ENCODE data around the gene HAGH. TPM values are rescaled to one million over a fixed set of nuclear protein-coding genes. Genes with fewer than 3 reads are reported as not detected.
"Not testable (repeated sequence)": the region's sequence is repeated elsewhere in the genome, so short reads cannot be mapped to it uniquely, and the experiment has no call there.

The HAGH gene
- total RNA-seq, 1 donor from 2014 or later: 73.4 TPM

DNA sequence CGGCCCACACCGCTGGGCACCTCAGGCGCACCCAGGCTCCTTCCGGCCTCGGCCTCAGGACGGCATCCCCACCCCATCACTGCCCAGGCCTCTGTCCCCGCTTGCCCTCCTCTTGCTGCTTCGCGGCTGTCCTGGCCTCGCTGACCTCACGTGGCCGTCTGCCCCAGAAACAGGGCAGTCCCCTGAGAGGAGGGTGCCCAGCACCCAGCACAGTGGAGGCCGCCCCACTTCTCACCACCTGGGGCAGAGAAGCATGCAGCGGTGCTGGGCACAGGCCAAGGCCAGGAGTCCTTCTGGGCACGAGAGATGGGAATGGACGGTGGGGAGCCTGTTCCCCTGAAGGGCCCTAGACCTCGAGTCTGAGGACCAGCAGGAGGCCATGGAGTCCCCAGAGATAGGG is 8.9 kb downstream of the HAGH start:
- intact Hi-C loops (cut with DNase I): no loop called here
- no peak for DNase-seq (ENCODE audit: low spot score)
- ATAC-seq: no peak

DNA sequence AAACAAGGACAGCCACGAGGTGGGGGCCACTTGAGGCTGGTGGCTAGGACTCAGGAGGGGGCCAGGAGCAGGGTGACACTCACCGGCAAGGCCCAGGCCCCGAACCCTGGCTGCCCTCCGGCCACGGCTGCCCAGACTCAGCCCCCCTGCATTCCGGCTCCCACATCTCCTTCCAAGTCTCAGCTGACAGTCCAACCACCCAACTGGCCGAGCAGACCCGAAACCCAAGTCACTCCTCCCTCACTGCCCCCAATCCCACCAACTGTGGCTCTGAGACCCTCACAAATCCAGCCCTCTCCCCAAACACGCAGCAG is 9.4 kb downstream of the HAGH start:
- intact Hi-C loops (cut with DNase I): no loop called here
- DNase-seq (ENCODE audit: low spot score) (no peak), ATAC-seq (no peak)

DNA sequence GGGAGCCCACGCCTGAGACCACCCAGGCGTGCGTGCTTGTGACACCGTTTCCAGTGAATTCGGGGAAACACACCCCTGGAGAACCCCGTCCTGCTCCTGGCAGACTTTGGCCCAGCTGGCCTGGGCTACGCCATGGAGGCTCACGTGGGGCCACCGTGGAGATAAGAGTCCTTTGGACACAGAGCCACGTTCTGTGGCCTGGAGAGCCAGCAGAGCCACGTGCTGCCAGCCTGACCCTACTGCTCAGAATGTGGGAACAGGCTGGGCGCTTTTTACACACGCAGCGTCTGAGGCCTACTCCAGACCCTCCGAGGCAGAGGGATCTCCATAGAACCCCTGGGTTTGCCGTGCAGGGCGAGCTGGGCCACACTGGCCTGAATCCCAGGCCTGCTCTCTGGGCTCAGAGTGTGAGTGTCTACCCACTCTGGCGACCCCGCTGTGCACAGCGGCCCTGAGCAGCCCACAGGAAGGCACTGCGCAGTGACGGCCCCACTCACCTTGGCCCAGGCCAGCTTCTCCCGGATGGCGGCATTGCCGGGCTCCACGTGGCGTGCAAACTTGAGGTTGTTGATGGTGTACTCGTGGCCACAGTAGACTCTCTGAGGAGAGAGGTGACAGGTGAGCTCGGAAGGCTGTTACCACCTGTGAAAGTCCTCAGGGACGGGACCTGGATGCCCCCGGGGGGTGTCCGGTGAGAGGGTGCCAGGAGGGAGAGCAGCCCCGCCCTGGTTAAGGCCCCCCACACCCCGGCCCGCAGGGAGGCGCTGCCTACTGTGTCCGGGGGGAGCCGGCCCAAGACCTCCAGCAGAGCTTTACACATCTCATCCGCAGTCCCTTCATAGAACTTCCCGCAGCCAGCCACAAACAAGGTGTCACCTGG is 10.0 kb downstream of the HAGH start:
- intact Hi-C loops (cut with DNase I): no loop called here
- no peak for DNase-seq (ENCODE audit: low spot score)
- ATAC-seq: no peak

DNA sequence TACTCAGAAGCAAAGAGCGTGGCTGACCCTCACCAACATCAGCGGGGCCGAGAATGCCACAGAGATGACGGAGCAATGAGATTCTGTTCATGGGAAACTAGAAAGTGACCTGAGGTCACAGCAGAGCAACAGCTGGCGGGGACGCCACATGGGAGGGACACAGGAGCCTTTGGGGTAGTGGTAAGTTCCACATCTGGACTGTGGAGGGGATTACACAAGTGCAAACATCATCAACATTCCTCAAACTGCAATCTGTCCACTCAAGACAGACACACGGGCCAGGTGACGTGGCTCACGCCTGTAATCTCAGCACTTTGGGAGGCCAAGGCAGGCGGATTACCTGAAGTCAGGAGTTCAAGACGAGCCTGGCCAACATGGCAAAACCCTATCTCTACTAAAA is 11.2 kb downstream of the HAGH start:
- peak; percentile 77 for ATAC-seq
- intact Hi-C loops (cut with DNase I): no loop called here
- DNase-seq (ENCODE audit: low spot score): no peak

DNA sequence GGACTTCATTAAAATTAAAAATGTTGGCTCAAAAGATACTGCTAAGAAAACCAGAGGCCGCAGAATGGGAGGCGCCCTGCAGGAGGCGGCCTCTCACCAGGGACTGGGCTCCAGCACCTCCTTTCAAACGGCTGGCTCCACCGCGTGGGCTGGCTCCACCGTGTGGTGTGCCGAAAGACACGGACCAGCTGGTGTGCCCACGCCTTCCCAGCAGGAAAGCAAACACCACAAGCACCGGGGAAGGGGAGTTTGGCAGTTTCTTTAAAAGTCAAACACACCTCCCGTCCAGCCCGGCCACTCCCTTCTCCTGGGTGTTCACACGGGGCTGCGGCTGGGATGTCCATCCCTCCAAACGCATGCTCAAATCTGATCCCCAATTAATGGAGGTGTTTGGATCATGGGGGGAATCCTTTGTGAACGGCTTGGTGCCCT is 13.9 kb downstream of the HAGH start:
- ATAC-seq (peak; percentile 86), DNase-seq (ENCODE audit: low spot score) (peak; percentile 78)
- intact Hi-C loops (cut with DNase I): no loop called here

DNA sequence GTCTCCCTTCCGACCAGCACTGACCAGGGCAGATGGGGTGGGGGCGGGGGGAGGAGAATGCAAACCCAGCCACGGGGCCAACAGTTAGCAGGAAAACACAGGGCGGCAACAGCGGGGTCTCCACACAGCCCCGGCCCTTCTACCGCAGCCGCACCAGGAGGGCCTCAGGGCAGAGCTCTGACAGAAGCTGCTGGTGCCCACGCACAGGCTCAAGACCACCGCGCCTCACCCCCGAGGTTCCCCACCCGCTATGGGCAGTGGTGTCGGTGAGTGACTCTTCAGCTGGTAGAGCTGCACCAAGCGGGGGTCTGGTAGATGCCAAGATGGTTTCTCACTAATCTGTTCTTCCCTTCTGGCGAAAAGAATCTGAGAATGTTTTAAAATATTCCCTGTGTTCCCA is 16.1 kb downstream of the HAGH start:
- DNase-seq (ENCODE audit: low spot score) (no peak), ATAC-seq (no peak)
- intact Hi-C loops (cut with DNase I): no loop called here

DNA sequence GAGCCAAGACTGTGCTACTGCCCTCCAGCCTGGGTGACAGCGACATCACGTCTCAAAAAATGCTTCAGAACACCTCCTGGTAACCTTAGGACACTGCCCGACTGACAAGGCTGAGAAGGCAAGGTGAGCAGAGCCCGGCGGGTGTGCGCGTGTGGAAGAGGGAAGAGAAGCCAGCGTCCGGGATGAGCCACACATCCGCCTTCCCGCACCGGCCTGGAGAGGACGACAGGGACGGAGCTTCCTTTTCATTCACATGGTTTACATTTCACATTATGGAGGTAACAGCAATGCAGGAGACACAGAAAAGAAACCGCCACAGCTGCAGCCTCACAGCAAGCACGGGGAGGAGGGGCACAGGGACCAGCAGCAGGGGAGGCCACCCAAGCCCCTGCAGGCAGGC is 16.5 kb downstream of the HAGH start:
- no peak for DNase-seq (ENCODE audit: low spot score)
- ATAC-seq: no peak
- intact Hi-C loops (cut with DNase I): no loop called here

DNA sequence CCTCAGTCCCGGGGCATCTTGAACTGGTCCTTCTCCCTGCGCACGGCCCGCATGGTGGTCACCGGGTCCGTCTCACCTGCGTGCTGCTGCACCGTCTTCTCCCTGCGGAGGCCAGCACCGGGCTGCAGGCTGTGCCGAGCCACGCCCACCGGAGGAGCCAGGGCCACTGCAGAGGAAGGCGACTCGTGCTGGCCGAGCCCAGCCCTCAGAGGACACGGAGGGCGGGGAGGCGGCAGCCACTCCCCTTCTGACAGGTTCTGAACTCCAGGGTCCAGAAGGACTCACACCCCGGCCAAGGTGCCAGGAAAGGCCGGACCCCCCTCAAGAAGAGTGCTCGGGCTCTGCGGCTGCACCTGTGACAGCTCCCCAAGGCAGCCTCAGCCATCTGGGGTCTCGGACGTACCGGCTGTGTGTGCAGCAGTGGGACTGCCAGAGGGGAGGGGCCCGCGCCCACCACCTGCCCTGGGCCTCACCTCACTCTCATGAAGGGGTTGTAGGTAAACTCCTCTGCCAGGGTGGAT is 17.3 kb downstream of the HAGH start:
- DNase-seq (ENCODE audit: low spot score): no peak
- no peak for ATAC-seq
- intact Hi-C loops (cut with DNase I): no loop called here

DNA sequence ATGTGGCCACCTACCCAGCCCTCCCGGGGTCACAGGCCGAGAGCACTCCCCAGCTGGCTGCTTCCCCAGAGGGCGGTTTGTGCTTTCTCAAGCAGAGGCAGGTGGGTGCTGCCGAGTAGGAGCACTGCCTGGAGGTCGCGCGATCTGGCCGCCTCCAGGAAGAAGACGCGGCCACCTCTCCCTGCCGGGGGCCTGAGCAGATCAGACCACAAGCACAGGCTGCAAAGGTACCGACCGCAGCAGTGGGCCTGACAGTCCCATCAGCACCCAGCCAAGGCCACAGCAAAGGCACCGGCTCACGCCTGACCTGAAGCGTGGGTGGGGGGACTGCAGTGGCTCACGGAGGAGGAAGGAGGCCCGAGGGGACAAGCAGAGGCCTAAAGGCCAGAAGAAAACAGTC is 17.9 kb downstream of the HAGH start:
- DNase-seq (ENCODE audit: low spot score) (no peak), ATAC-seq (no peak)
- intact Hi-C loops (cut with DNase I): no loop called here

DNA sequence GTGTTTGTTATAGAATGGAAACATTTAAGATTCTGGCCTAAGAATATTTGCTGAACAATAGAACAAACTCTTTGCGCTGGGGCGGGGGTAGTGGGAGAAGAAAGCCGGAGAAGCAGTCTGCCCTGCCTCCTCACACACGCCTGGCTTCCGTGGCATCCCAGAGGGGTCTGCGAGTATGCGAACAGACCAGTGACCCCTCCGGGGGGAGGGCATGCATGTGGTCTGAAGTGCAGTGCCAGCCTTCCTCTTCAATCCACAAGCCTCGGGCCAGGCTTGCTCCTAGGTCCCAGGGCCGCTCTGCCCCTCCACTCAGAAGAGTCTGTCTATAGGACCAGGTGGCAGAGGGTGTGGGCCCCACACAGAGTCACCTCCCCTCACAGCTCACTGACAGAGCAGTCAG is 19.0 kb downstream of the HAGH start:
- ATAC-seq: no peak
- intact Hi-C loops (cut with DNase I): no loop called here
- DNase-seq (ENCODE audit: low spot score): no peak

DNA sequence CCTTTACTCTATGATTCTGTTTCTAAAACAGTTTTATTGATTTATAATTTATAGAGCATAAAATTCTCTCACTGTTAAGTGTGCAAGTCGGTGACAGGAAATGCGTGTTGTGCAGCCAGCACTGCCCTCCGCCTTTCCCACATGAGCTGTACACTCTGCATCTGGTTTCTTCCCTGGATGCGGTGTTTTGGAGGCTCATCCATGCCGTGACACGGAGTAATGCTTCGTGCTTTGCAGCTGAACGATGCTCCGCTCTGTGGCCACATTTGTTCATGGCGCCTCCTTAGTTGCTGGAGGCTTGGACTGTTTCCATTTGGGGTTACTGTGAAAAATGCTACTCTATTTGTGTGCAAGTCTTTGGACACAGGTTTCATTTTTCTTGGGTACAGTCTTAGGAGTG is 25.9 kb downstream of the HAGH start:
- ATAC-seq: no peak

DNA sequence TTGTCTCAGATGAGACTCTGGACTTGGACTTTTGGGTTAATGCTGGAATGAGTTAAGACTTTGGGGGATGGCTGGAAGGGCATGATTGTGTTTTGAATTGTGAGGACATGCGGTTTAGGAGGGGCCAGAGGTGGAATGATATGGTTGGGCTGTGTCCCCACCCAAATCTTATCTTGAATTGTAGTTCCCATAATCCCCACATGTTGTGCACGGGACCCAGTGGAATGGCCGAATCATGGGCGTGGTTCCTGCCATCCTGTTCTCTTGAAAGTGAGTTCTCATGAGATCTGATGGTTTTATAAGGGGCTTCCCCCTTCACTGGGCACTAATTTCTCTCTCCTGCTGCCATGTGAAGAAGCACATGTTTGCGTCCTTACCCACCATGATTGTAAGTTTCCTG is 27.4 kb downstream of the HAGH start:
- ATAC-seq; intact Hi-C loops (cut with DNase I); DNase-seq (ENCODE audit: low spot score): not testable (repeated sequence)

More for the DNA sequence above, 25.9 kb downstream of the HAGH start:
- DNase-seq (ENCODE audit: low spot score): no peak
- intact Hi-C loops (cut with DNase I): no loop called here

DNA sequence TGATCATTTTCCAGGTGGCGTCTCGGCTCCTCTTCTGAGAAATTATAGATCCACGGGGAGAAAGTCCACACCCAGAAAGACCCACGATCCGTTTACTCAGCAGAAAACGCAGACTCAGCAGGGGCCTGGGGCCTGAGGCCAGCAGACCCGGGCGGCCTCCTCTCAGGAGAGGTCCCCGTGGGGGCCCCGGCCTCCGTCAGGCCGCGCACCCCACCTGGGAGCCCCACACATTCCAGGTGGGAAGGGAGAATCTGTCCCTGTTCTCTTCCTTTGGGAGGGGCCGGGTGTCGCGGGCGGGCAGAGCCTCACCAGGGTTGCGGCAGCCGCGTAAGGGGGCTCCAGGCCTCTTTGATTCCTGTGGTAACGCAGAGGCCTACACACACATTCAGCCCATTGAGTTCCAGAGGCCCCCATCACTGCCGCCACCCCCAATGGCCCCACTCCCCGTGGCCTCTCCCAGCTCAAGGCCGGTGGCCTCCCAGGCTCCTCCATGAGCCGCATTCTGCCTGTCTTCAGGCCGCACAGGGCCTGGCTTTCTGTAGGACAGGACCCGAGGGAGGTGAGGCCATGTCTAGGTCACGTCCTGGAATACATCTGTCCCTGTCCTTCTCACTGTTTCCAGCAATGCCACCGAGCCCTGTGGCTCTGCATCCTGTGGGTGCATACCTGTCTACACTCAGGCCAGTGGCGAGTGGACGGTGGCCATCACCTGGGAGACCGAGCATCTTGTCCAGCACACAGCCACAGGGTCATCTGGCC is 31.5 kb downstream of the HAGH start:
- DNase-seq (ENCODE audit: low spot score) (no peak), ATAC-seq (no peak)
- intact Hi-C loops (cut with DNase I): no loop called here

DNA sequence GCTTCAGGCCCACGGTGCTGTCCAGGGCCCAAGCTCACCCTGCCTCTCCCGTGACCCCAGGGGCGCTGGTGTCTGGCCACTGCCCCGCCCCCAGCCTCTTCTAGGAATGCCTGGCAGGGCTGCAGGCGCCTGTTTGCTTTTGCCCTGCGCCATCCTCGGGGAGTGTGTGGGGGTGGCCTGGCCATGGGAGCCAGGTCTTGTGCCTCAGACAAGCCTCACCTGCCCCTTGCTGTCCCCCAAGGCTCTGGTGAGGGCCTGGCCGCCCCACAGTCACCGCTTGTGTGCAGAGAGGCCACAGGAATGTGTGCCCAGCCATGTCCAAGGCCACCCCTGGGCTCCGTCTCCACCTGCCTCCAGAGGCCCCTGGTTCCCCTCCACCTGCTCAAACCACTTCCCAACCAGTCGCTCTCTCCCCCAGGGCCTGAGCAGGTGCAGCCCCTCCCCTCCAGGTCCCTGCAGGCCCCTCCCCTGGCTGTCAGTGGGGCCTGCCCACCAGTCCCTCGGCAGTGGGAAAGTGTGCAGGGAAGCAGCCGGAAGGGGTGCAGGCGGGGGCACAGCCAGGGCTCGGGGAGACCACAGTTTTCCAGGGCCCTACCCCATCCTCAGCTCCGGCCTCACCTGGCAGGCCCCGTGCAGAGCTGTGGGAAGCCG is 32.3 kb downstream of the HAGH start:
- no peak for DNase-seq (ENCODE audit: low spot score)
- intact Hi-C loops (cut with DNase I): no loop called here
- no peak for ATAC-seq

DNA sequence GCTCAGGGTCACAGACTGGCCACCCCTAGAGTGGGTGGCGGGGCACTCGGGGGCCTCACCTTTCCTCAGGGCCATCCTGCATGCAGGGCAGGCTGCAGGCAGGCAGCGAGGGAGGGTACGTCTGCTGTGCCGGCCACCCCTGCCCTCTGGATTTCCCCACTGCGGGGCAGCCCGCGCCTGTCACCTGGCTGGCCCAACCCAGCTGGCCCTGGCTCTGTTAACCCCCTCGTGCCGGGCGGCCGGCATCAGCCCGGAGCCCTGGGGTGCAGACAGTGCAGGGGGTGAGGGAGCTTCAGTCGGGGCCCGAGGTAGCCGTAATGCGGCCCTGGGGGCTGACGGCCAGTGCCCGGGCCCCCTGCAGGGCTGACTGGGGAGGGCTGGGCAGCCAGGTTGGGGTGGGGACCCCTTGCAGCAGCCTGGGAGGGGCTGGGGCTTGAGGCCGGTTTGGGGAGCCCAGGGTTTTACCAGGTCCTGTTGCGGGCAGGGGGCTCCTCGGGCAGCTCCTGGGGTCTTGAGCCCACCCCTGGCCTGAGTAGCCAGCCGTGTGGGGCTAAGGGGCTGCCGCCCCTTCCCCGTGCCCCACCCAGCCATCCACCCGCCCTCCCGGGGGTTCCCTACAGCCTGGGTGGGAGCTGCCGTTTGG is 32.9 kb downstream of the HAGH start, which contains the start of gene IGFALS:
Gene IGFALS (minus strand): TSS at position 128 of the 643 bp plus-strand sequence. CDS start 53 bp downstream, at position 75.
- ATAC-seq (no peak), DNase-seq (ENCODE audit: low spot score) (no peak)

DNA sequence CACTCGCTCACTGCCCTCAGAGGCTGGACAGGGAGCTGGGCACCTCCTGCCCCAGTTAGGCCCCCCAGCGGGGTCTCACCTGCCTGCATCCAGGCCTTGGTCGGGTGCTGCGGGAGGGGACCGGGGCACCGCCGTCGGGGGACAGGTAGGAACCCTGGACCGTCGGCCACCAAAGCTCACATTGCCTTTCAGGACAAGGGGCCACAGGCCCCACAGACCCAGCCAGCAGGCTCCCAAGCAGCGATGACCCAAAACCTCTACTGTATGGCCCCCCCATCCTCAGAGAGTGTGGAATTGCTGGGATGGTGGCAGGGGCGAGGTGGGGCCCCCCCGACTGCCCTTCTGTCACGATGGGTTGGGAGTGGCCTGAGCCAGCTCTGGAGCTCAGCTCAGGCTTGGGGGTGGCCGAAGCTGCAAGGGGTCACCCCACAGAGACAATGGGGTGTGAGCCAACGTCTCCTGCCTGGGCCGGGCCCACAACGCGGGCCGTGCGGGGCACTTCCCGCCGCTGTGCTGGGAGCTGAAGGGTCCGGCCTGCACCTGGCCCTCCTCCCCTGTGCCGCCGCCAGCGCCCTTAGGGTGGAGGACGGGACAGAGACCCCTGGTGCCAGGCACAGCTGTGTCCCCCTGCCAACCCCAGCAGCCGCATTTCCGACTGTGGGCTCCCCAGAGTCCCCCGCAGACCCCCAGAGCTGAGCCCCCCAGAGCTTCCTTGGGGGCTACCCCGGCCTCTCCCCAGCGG is 33.6 kb downstream of the HAGH start:
- DNase-seq (ENCODE audit: low spot score): peak; percentile 57
- intact Hi-C loops (cut with DNase I): no loop called here
- no peak for ATAC-seq

More for the DNA sequence above, 32.9 kb downstream of the HAGH start, which contains the start of gene IGFALS:
- intact Hi-C loops (cut with DNase I): no loop called here

DNA sequence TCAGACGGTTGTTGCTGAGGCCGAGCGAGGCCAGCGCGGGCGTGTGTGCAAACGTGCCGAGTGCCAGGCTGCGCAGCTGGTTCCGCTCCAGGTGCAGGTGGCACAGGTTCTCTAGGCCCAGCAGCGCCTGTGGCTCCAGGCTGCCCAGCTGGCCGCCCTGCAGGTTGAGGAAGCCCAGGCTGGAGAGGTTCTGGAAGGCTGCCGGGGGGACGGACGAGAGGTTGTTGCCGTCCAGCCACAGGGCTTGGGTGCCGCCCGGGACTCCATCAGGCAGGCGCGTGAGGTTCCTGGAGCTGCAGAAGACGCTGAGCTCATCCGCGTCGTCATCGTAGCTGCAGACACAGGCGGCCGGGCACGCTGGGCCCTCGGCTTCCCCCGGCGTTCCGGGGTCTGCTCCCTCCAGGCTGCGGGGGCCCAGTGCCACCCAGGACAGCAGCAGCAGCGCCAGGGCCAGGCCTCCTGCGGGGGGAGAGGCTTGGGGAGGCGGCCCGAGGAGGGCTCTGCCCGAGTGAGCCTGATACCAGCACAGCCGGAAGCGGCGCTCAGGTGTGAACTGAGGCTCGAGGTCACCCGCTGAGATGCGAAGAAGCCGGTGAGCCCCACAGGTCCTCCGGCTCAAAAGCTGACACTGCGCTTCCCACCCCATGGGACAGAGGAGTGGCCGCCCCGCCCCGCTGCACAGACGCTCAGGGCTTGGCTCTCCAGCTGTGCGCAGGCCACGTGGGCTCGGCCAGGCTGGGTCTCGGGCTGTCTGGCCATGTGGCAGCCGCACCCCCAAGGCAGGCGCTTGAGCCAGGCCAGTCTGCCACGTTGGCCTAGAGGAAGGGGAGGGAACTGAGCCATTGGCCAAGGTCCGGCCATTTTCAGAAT is 34.4 kb downstream of the HAGH start:
- no peak for ATAC-seq
- intact Hi-C loops (cut with DNase I): no loop called here
- DNase-seq (ENCODE audit: low spot score): peak; percentile 58

All from sciatic nerve (tissue), 2 donors.